Natural killer cell (primary cell): ENCODE measurements around the gene PRKN. TPM values are rescaled to one million over a fixed set of nuclear protein-coding genes. Genes with fewer than 3 reads are reported as not detected.

Source experiments
- ATAC-seq, 3 donors: fragments of 150-1000 bp in 2 of 3; fragments of 200-7000 bp in 1 of 3; cut with Tn5 transposase; 1 replicate in 1 of 3; 2 replicates in 2 of 3; pipeline ENCODE4 v1.10.0; 2021; ENCODE audit warnings: mild to moderate bottlenecking in 2 of 3, moderate library complexity in 2 of 3
- DNase-seq, 2 donors: peaks; one replicate each; pipeline versions ENCODE4 v3.0.0 to v3.0.0-alpha.2; 2013 to 2021; ENCODE audit warnings: mixed read lengths in 1 of 2
- H3K27ac ChIP-seq: one replicate; pipeline ENCODE4 v1.5.1; 2013; ENCODE audit warnings: mild to moderate bottlenecking, low read length
- H3K27me3 ChIP-seq: one replicate; pipeline ENCODE4 v1.6.1; 2013; ENCODE audit warnings: low read length; ENCODE audit not compliant: control insufficient read depth, insufficient read depth
- H3K36me3 ChIP-seq: one replicate; pipeline ENCODE4 v1.6.1; 2013; ENCODE audit warnings: low read length; ENCODE audit not compliant: control insufficient read depth, insufficient read depth
- H3K4me1 ChIP-seq: one replicate; pipeline ENCODE4 v1.6.1; 2013; ENCODE audit warnings: low read length; ENCODE audit not compliant: control insufficient read depth, insufficient read depth
- H3K4me3 ChIP-seq: one replicate; pipeline ENCODE4 v1.5.1; 2013; ENCODE audit warnings: low read length
- H3K9me3 ChIP-seq: one replicate; pipeline ENCODE4 v1.6.1; 2013; ENCODE audit warnings: low read length; ENCODE audit not compliant: control insufficient read depth, insufficient read depth
- H3K27ac Mint-ChIP-seq, 2 donors: one replicate each; pipeline ENCODE4 v1.8.0; 2022; ENCODE audit warnings: mild to moderate bottlenecking in 2 of 2, mixed read lengths in 2 of 2, moderate library complexity in 1 of 2
- H3K27me3 Mint-ChIP-seq, 2 donors: one replicate each; pipeline ENCODE4 v1.8.0; 2022; ENCODE audit warnings: low read depth in 2 of 2, mixed read lengths in 2 of 2
- H3K36me3 Mint-ChIP-seq: one replicate; pipeline ENCODE4 v1.8.0; 2022; ENCODE audit warnings: mixed read lengths
- H3K4me1 Mint-ChIP-seq, 2 donors: one replicate each; pipeline ENCODE4 v1.8.0; 2022; ENCODE audit warnings: mixed read lengths in 2 of 2
- H3K4me3 Mint-ChIP-seq: one replicate; pipeline ENCODE4 v1.8.0; 2022; ENCODE audit warnings: mild to moderate bottlenecking, moderate library complexity, mixed read lengths
- H3K9me3 Mint-ChIP-seq, 2 donors: one replicate each; pipeline ENCODE4 v1.8.0; 2022; ENCODE audit warnings: mixed read lengths in 2 of 2
- WGBS: methylation state at CpG from one replicate; pipeline ENCODE4 v1.1.7; 2013; ENCODE audit warnings: missing lambda C conversion rate; ENCODE audit not compliant: insufficient coverage; 5-methylcytosine and 5-hydroxymethylcytosine counted together
- intact Hi-C: fragments of 100-400 bp; cut with micrococcal nuclease; formaldehyde crosslinking; loops from one replicate; pipeline ENCODE4 v1.14.2; 2022
- total RNA-seq, 4 donors: library from RNA; stranded (reverse); fragments of 120-200 nt in 1 of 4; gene quantifications; one replicate each; pipeline versions ENCODE4 v1.2.3 to v1.2.4, GENCODE V29; 2013 to 2022
- TF ChIP-seq, protein P1 (sequence below): fragments of 200-600 bp; IDR thresholded peaks from one replicate; pipeline ENCODE4 v1.8.0; 2022; ENCODE audit warnings: antibody characterized with exemption

The PRKN gene
- total RNA-seq, 3 donors from 2014 or later (not counting 1 experiment from before 2014, with no cell fraction given): 1.4 to 1.9 (median 1.9) TPM

DNA sequence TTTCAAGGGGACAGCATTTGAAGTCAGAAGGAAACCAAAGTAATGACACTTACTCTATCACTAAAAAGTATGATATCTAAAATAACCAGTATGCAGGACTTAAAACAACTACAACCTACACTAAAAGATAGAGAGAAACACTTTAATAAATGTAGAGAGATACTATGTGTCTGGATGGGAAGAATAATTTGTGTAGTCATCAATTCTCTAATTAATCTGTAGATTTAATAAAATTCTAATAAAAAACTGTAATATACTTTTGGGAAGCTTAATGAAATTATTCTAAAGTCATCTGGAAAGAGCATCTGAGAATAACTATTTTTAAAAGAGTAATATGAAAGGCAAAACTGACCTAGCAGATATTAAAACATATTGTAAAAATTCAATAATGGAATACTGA is 52.1 kb downstream of the PRKN start:
- no peaks in the 10 kb centered on the region for H3K27me3 ChIP-seq
- no peak for DNase-seq
- no peaks in the 10 kb centered on the region for H3K36me3 Mint-ChIP-seq
- TF ChIP-seq, protein P1, sequence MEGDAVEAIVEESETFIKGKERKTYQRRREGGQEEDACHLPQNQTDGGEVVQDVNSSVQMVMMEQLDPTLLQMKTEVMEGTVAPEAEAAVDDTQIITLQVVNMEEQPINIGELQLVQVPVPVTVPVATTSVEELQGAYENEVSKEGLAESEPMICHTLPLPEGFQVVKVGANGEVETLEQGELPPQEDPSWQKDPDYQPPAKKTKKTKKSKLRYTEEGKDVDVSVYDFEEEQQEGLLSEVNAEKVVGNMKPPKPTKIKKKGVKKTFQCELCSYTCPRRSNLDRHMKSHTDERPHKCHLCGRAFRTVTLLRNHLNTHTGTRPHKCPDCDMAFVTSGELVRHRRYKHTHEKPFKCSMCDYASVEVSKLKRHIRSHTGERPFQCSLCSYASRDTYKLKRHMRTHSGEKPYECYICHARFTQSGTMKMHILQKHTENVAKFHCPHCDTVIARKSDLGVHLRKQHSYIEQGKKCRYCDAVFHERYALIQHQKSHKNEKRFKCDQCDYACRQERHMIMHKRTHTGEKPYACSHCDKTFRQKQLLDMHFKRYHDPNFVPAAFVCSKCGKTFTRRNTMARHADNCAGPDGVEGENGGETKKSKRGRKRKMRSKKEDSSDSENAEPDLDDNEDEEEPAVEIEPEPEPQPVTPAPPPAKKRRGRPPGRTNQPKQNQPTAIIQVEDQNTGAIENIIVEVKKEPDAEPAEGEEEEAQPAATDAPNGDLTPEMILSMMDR: no peak
- H3K4me3 ChIP-seq: no peak overlapping the region
- no peak overlapping the region for H3K27ac Mint-ChIP-seq
- no peaks in the 10 kb centered on the region for H3K4me1 ChIP-seq
- no peak overlapping the region for H3K27ac ChIP-seq
- H3K9me3 Mint-ChIP-seq: peaks cover 6 to 8% of the 10 kb centered on the region in 2 donors
- H3K9me3 ChIP-seq: no peaks in the 10 kb centered on the region
- H3K36me3 ChIP-seq: no peaks in the 10 kb centered on the region
- no peak overlapping the region for H3K4me3 Mint-ChIP-seq
- intact Hi-C loops: no loop called here
- H3K4me1 Mint-ChIP-seq: no peaks in the 10 kb centered on the region
- no peak for ATAC-seq
- H3K27me3 Mint-ChIP-seq: no peaks in the 10 kb centered on the region

DNA sequence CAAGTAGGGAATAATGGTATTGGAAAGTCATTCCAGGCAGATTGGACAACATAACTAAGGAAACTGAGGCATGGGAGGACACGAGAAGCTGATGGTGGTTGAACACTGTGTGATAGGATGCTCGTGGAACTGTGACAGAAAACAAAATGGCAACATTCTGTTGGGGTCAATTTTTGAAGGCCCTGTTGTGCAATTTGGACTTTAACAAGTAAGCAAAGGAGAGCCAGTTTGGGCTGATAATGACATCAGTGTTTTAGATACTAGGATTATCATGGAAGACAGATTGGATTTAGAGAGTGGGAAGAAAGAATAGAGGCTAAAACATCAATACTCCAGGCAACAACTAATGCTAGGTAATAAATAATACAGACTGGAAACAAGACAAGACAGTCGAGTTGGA is 53.1 kb downstream of the PRKN start:
- intact Hi-C loops: no loop called here
- Histone ChIP-seq H3K4me1 (no peaks in the 10 kb centered on the region), H3K9me3 (no peaks in the 10 kb centered on the region), H3K27ac (no peak overlapping the region), H3K4me3 (no peak overlapping the region), H3K36me3 (no peaks in the 10 kb centered on the region), H3K27me3 (no peaks in the 10 kb centered on the region)
- Mint-ChIP-seq H3K9me3 (peaks cover 6 to 8% of the 10 kb centered on the region in 2 donors), H3K4me3 (no peak overlapping the region), H3K27ac (no peak overlapping the region), H3K4me1 (no peaks in the 10 kb centered on the region), H3K27me3 (no peaks in the 10 kb centered on the region), H3K36me3 (no peaks in the 10 kb centered on the region)
- ATAC-seq: no peak
- 57% methylated on average over 3 of the region's 3 CpGs for WGBS
- TF ChIP-seq, protein P1: no peak
- no peak for DNase-seq

DNA sequence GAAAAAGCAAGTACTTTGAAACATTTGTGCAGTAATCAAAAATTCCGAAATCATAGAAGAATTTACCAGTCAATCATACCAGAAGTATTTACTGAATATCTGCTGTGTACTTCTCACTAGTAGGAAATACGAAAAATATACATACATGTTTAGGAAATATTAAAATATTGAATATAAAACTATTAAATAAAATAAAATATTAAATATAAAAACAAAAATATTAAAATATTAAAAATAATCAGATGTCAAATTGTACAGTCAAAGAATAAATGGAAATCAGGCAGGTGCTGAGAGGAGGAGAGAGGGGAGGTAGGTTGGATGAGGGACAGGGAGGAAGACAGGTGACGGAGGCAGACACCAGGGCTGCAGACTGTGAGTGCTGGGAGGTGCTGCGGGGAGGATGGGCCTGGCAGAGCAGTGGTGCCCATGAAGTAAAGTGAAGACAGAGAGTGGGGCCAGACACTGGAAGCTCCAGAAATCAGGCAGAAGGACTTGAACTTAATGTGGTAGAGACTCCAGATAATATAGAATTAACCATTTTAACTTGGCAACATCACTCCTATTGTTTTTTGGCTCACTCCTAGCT is 55.9 kb downstream of the PRKN start:
- Mint-ChIP-seq H3K4me1 (no peaks in the 10 kb centered on the region), H3K27me3 (no peaks in the 10 kb centered on the region), H3K9me3 (peaks cover 8 to 9% of the 10 kb centered on the region in 2 donors), H3K36me3 (no peaks in the 10 kb centered on the region), H3K27ac (no peak overlapping the region), H3K4me3 (no peak overlapping the region)
- Histone ChIP-seq H3K9me3 (no peaks in the 10 kb centered on the region), H3K27me3 (no peaks in the 10 kb centered on the region), H3K4me3 (no peak overlapping the region), H3K36me3 (no peaks in the 10 kb centered on the region), H3K4me1 (no peaks in the 10 kb centered on the region), H3K27ac (no peak overlapping the region)
- no peak for ATAC-seq
- intact Hi-C loops: no loop called here
- no peak for DNase-seq
- TF ChIP-seq, protein P1: no peak
- WGBS: 96% methylated on average over 2 of the region's 4 CpGs

DNA sequence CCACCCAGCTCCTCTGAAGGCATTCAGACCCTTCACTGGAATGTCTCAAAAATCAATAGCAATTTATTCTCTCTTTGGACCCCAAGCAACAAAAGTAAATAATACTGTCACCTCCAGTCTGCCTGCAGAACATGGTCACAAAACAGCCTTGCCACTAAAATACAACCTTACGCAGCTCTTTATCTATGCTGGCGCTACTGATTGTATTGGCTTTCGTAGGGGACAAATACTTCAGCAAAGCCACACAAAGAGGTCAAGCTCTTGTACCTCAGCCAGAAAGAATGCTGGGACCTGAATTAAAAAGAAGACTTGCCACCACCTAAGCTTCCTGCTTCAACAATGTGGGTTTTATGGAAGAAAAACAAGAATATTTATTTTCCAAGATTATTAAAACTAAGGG is 57.2 kb downstream of the PRKN start:
- ATAC-seq: no peak
- WGBS: 96% methylated on average over 3 of the region's 3 CpGs
- no peaks in the 10 kb centered on the region for H3K4me1 ChIP-seq

More for the DNA sequence above, 57.2 kb downstream of the PRKN start:
- Histone ChIP-seq H3K4me3 (no peak overlapping the region), H3K27me3 (no peaks in the 10 kb centered on the region), H3K27ac (no peak overlapping the region), H3K9me3 (no peaks in the 10 kb centered on the region), H3K36me3 (no peaks in the 10 kb centered on the region)
- no peak for DNase-seq
- H3K4me3 Mint-ChIP-seq: no peak overlapping the region
- no peaks in the 10 kb centered on the region for H3K4me1 Mint-ChIP-seq
- H3K27ac Mint-ChIP-seq: no peak overlapping the region
- TF ChIP-seq, protein P1: no peak
- H3K36me3 Mint-ChIP-seq: no peaks in the 10 kb centered on the region
- H3K27me3 Mint-ChIP-seq: no peaks in the 10 kb centered on the region
- intact Hi-C loops: no loop called here
- H3K9me3 Mint-ChIP-seq: peaks cover 8 to 9% of the 10 kb centered on the region in 2 donors
